Vagina (tissue), 2 donors: ENCODE results near the gene PLEKHM2. TPM values are rescaled to one million over a fixed set of nuclear protein-coding genes. Genes with fewer than 3 reads are reported as not detected.

Experiments used
- DNase-seq, 2 donors: peaks; one replicate each; pipeline ENCODE4 v3.0.0-alpha.2; 2017; ENCODE audit errors: extremely low spot score in 2 of 2
- H3K27ac ChIP-seq: fragments of 200-600 bp; sonication (generic); one replicate; pipeline ENCODE4 v1.5.1; 2019
- H3K27me3 ChIP-seq: fragments of 200-600 bp; sonication (generic); one replicate; pipeline ENCODE4 v1.5.1; 2019
- H3K36me3 ChIP-seq, 2 donors: fragments of 200-600 bp; sonication (generic); one replicate each; pipeline ENCODE4 v1.5.1; 2017 to 2019
- H3K4me1 ChIP-seq: fragments of 200-600 bp; sonication (generic); one replicate; pipeline ENCODE4 v1.5.1; 2019
- H3K4me3 ChIP-seq, 2 donors: fragments of 200-600 bp; sonication (generic); 1 replicate in 1 of 2; 2 replicates in 1 of 2; pipeline ENCODE4 v1.5.1; 2016 to 2019
- H3K9me3 ChIP-seq: fragments of 200-600 bp; sonication (generic); one replicate; pipeline ENCODE4 v1.5.1; 2019
- POLR2A ChIP-seq, 2 donors: fragments of 450-650 bp; IDR thresholded peaks; one replicate each; pipeline ENCODE4 v1.6.1; 2017; ENCODE audit warnings: antibody characterized with exemption in 2 of 2, mild to moderate bottlenecking in 2 of 2, moderate library complexity in 2 of 2
- POLR2AphosphoS5 ChIP-seq, 2 donors: sonication (generic); formaldehyde crosslinking; IDR thresholded peaks; one replicate each; pipeline ENCODE4 v1.9.0; 2017; ENCODE audit warnings: antibody characterized with exemption in 2 of 2, mild to moderate bottlenecking in 2 of 2, low read depth in 1 of 2; ENCODE audit not compliant: insufficient read depth in 1 of 2
- intact Hi-C: fragments of 100-400 bp; cut with DNase I; formaldehyde crosslinking; loops from one replicate; pipeline ENCODE4 v1.15.1; 2023
- small RNA-seq: library from RNA; depleted of rRNA; stranded (forward); fragments of <200 nt; gene quantifications from one replicate; pipeline ENCODE3, GENCODE V24; 2016
- total RNA-seq: library from RNA; depleted of rRNA; stranded (reverse); fragments of >200 nt; gene quantifications from one replicate; pipeline ENCODE4 v1.2.3, GENCODE V29; 2016
- TF ChIP-seq, protein P1 (sequence below), 3 experiments: fragments of 450-650 bp in 2 of 3; fragments of 200-600 bp in 1 of 3; sonication (generic) in 1 of 3; IDR thresholded peaks; one replicate each; pipeline ENCODE4 v1.5.1; 2017 to 2019; ENCODE audit warnings: antibody characterized with exemption in 3 of 3, mild to moderate bottlenecking in 2 of 3, moderate library complexity in 2 of 3

Gene PLEKHM2
- total RNA-seq, 1 donor from 2014 or later = 56.2 TPM

DNA sequence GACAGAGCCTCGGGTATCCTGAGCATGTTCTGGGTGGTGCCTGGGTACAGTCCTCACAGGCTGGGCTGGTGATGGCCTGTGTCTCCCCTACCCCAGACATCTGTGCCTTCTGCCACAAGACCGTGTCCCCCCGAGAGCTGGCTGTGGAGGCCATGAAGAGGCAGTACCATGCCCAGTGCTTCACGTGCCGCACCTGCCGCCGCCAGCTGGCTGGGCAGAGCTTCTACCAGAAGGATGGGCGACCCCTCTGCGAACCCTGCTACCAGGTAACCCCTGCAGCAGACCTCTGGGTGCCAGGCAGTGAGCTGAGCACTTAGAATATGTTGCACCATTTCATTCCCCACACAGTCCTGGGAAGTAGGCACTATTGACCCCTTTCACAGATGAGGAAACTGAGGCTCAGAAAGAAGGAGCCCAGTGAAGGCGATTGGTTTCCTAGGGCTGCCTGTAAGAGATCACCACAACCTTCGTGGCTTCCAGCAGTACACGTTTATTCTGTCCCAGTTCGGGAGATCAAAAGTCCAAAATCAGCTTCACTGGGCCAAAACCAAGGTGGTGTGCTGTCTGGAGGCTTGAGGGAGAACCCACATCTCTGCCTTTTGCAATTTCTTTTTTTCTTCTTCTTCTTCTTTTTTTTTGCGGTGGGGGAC is 86.3 kb downstream of the PLEKHM2 start:
- Histone ChIP-seq H3K27me3 (no peaks in the 10 kb centered on the region), H3K36me3 (peaks cover 0 to 43% of the 10 kb centered on the region in 2 donors), H3K9me3 (no peaks in the 10 kb centered on the region), H3K27ac (no peak overlapping the region), H3K4me3 (no peak overlapping the region), H3K4me1 (peaks cover 8% of the 10 kb centered on the region)
- intact Hi-C loops = no loop called here
- DNase-seq = no peak
- TF ChIP-seq POLR2AphosphoS5 (IDR thresholded peaks at IDR 0.05; ENCODE audit: insufficient read depth in 1 of 2, low read depth in 1 of 2) (no peak), POLR2A (IDR thresholded peaks at IDR 0.05) (no peak)
- TF ChIP-seq, protein P1, sequence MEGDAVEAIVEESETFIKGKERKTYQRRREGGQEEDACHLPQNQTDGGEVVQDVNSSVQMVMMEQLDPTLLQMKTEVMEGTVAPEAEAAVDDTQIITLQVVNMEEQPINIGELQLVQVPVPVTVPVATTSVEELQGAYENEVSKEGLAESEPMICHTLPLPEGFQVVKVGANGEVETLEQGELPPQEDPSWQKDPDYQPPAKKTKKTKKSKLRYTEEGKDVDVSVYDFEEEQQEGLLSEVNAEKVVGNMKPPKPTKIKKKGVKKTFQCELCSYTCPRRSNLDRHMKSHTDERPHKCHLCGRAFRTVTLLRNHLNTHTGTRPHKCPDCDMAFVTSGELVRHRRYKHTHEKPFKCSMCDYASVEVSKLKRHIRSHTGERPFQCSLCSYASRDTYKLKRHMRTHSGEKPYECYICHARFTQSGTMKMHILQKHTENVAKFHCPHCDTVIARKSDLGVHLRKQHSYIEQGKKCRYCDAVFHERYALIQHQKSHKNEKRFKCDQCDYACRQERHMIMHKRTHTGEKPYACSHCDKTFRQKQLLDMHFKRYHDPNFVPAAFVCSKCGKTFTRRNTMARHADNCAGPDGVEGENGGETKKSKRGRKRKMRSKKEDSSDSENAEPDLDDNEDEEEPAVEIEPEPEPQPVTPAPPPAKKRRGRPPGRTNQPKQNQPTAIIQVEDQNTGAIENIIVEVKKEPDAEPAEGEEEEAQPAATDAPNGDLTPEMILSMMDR (IDR thresholded peaks at IDR 0.05) = no peak

DNA sequence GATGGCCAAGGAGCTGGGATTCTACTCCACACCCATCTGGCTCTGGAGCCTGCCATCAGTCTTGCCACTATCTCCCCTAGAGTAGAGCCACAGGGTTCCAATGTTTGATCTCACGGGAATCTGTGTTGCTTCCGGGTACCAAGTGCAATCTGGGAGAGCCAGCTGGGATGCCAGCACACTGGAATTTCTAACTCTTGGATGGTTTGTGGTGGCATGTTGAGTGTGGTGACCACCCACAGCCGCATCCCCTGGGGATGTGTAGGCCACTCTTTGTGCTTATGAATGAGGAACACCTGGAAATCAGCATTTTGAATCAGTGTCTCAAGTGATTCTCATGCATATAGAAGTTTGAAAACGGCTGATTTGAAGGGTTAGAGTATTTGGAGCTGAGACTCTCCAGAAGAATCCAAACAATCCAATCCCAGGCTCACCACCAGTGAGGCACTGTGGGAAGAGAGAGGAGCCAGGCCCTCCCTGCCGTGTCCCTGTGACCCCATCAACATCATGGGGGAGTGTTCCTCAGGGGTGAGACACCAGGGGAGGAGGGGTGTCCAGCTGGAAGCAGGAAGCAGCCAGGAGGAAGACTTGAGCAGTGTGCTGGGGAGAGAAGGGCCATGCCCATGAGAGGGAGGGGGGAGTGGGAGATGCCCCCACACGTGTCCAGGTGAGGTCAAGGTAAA is 87.9 kb downstream of the PLEKHM2 start:
- DNase-seq = no peak
- Histone ChIP-seq H3K36me3 (peaks cover 0 to 48% of the 10 kb centered on the region in 2 donors), H3K4me3 (no peak overlapping the region), H3K9me3 (no peaks in the 10 kb centered on the region), H3K27me3 (no peaks in the 10 kb centered on the region), H3K4me1 (no peaks in the 10 kb centered on the region), H3K27ac (no peak overlapping the region)
- intact Hi-C loops = no loop called here
- TF ChIP-seq, protein P1 (IDR thresholded peaks at IDR 0.05) = no peak
- TF ChIP-seq POLR2A (IDR thresholded peaks at IDR 0.05) = no peak
- TF ChIP-seq POLR2AphosphoS5 (IDR thresholded peaks at IDR 0.05; ENCODE audit: insufficient read depth in 1 of 2, low read depth in 1 of 2) = no peak

DNA sequence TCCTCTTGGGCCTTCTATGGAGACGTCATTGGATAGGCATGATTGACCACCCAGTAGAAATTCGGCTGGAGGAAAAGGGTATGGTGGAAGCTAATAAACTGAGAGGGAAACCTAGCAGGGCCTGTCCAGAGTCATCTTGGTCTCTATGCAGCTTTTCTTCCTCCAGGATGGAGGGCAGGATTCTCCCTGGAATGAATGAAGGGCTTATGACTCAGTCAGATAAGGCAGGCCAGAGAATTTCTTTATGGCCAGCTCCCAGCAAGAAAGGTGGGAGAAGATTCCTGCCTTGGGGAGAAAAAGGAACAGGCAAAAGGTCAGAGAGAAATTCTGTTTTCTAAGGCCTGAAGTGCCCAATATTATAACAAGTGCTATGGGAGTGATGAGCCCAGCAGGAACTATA is 91.6 kb downstream of the PLEKHM2 start:
- TF ChIP-seq, protein P1 (IDR thresholded peaks at IDR 0.05) = no peak
- no peak for TF ChIP-seq POLR2AphosphoS5 (IDR thresholded peaks at IDR 0.05; ENCODE audit: insufficient read depth in 1 of 2, low read depth in 1 of 2)
- TF ChIP-seq POLR2A (IDR thresholded peaks at IDR 0.05) = no peak
- Histone ChIP-seq H3K27ac (no peak overlapping the region), H3K9me3 (no peaks in the 10 kb centered on the region), H3K4me1 (no peaks in the 10 kb centered on the region), H3K36me3 (peaks cover 0 to 47% of the 10 kb centered on the region in 2 donors), H3K4me3 (no peak overlapping the region), H3K27me3 (no peaks in the 10 kb centered on the region)
- intact Hi-C loops = no loop called here
- no peak for DNase-seq

DNA sequence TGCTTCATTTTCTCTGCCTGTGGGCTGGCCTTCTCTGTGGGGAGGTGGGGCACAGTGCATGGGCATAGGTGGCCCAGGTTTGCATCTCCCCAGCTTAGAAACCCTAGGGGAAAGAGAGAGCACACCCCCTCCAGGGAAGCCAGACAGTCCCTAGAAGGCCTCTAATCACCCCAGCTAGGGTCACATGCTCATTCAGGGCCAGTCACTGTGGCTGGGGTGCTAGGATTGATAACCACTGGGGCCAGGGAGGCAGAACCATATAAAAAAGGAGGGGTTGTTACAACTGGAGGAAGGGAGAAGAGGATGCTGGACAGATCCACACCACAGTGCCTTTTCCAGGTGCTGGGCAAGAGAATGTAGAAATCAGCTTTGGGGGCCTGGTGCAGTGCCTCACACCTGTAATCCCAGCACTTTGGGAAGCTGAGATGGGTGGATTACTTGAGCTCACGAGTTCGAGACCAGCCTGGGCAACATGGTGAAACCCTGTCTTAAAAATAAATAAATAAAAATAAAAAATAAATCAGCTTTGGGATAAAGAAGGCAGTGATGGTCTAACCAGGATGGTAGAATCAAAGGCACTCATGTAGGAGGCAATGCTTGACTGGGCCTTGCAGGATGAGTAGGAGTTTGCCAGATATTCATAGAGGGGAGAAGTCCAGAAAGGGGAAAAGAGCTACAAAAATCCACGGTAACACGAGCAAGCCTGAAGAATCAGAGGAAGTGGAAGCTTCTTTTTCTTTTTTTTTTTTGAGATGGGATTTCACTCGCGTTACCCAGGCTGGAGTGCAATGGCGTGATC is 94.0 kb downstream of the PLEKHM2 start:
- Histone ChIP-seq H3K4me1 (no peaks in the 10 kb centered on the region), H3K27me3 (no peaks in the 10 kb centered on the region), H3K36me3 (peaks cover 0 to 30% of the 10 kb centered on the region in 2 donors), H3K9me3 (no peaks in the 10 kb centered on the region), H3K4me3 (no peak overlapping the region), H3K27ac (no peak overlapping the region)
- intact Hi-C loops = no loop called here
- no peak for TF ChIP-seq POLR2A (IDR thresholded peaks at IDR 0.05)
- no peak for DNase-seq

Small RNA genes within 50 kb of the gene (small RNA-seq; reads per million reads assigned to genes)
- gene AL121992.2 = not detected

Other genes with a start within 250 kb of the PLEKHM2 start
- not detected for gene CTRC, start 245.9 kb upstream of the PLEKHM2 start, total RNA-seq
- gene CELA2A, start 227.6 kb upstream of the PLEKHM2 start, total RNA-seq = not detected
- gene CELA2B, start 208.2 kb upstream of the PLEKHM2 start, total RNA-seq = not detected
- gene CASP9, start 160.1 kb upstream of the PLEKHM2 start, total RNA-seq = 22.1 TPM
- 29.5 TPM for gene DNAJC16, start 157.5 kb upstream of the PLEKHM2 start, total RNA-seq
- gene AGMAT, start 99.3 kb upstream of the PLEKHM2 start, total RNA-seq = 1.5 TPM
- gene DDI2, start 66.9 kb upstream of the PLEKHM2 start, total RNA-seq = 59.2 TPM
- gene SLC25A34, start 51.9 kb downstream of the PLEKHM2 start, total RNA-seq = 3.2 TPM
- gene TMEM82, start 58.2 kb downstream of the PLEKHM2 start, total RNA-seq = not detected
- 45.2 TPM for gene FBLIM1, start 74.5 kb downstream of the PLEKHM2 start, total RNA-seq
- 1.5 TPM for gene UQCRHL, start 123.3 kb downstream of the PLEKHM2 start, total RNA-seq
- 55.2 TPM for gene SPEN, start 163.4 kb downstream of the PLEKHM2 start, total RNA-seq